Retinal pigment epithelial cell (primary cell): Measurements from ENCODE around the gene DYNC1H1.

Experiments used
- DNase-seq: peaks from one replicate; pipeline ENCODE4 v3.0.0-alpha.2; 2010; ENCODE audit warnings: low read depth
- H3K4me3 ChIP-seq: 2 replicates; pipeline ENCODE4 v1.5.1; 2011; ENCODE audit warnings: mild to moderate bottlenecking, low read length, control low read depth, moderate library complexity
- CTCF ChIP-seq: conservative IDR thresholded peaks from 2 replicates; pipeline ENCODE4 v1.5.1; 2011; ENCODE audit warnings: low read depth, low read length, control low read depth, inconsistent platforms

Gene DYNC1H1

GRCh38 chr14:102084931-102085330 lies 120.6 kb downstream of the DYNC1H1 start:
- peak overlapping the region; percentile 65 for H3K4me3 ChIP-seq
- no peak for TF ChIP-seq CTCF
- no peak for DNase-seq

- no peak for DNase-seq
- H3K4me3 ChIP-seq, result peak overlapping the region; percentile 65
- TF ChIP-seq CTCF, result no peak
These were observed 121.1 kb downstream of the DYNC1H1 start for GRCh38 chr14:102085488-102085887.

- H3K4me3 ChIP-seq, result peak overlapping the region; percentile 65
- no peak for TF ChIP-seq CTCF
- DNase-seq, result no peak
These were observed 121.8 kb downstream of the DYNC1H1 start for GRCh38 chr14:102085948-102086708.

- peak overlapping the region; percentile 65 for H3K4me3 ChIP-seq
- DNase-seq, result no peak
- TF ChIP-seq CTCF, result no peak
These were observed 122.3 kb downstream of the DYNC1H1 start for GRCh38 chr14:102086709-102086971.

- TF ChIP-seq CTCF, result peak; percentile 32
- DNase-seq, result peak; percentile 48
- H3K4me3 ChIP-seq, result peak within 1 kb of the TSS; percentile 65
These were observed 122.8 kb downstream of the DYNC1H1 start, which contains the start of gene HSP90AA1 for GRCh38 chr14:102086972-102087761. HSP90AA1 (minus strand) TSS chr14:102087044; CDS start chr14:102086378, 666 bp downstream.

GRCh38 chr14:102087762-102088011 lies 123.3 kb downstream of the DYNC1H1 start:
- no peak for DNase-seq
- no peak for TF ChIP-seq CTCF
- H3K4me3 ChIP-seq, result peak overlapping the region; percentile 40
